Kidney (tissue), 14 donors: ENCODE results near the gene ASTN2. TPM values are rescaled to one million over a fixed set of nuclear protein-coding genes. Genes with fewer than 3 reads are reported as not detected.

Experiments
- DNase-seq, 5 donors: peaks; one replicate each; pipeline ENCODE4 v3.0.0-alpha.2; 2013 to 2020
- FAIRE-seq: peaks from 2 replicates; lab custom pipeline; 2012; peaks lifted over from hg19 to GRCh38; lab: Jason Lieb, UNC
- H3K27ac ChIP-seq, 2 donors: one replicate each; pipeline ENCODE4 v1.7.0; 2013; ENCODE audit warnings: low read depth in 2 of 2, low read length in 2 of 2, inconsistent platforms in 1 of 2
- H3K27me3 ChIP-seq: one replicate; pipeline ENCODE4 v1.7.1; 2013; ENCODE audit warnings: low read length, inconsistent platforms; ENCODE audit not compliant: control insufficient read depth, insufficient read depth
- H3K36me3 ChIP-seq, 3 donors: one replicate each; pipeline versions ENCODE4 v1.7.0 to v1.7.1; 2013; ENCODE audit warnings: low read length in 3 of 3, control low read depth in 1 of 3, inconsistent platforms in 1 of 3; ENCODE audit not compliant: insufficient read depth in 3 of 3, control insufficient read depth in 2 of 3
- H3K4me1 ChIP-seq, 3 donors: one replicate each; pipeline versions ENCODE4 v1.7.0 to v1.7.1; 2013; ENCODE audit warnings: low read length in 3 of 3, inconsistent platforms in 1 of 3, low read depth in 1 of 3; ENCODE audit not compliant: control insufficient read depth in 2 of 3, insufficient read depth in 2 of 3
- H3K4me3 ChIP-seq, 3 donors: one replicate each; pipeline versions ENCODE4 v1.7.0 to v1.8.1; 2013; ENCODE audit warnings: low read length in 3 of 3, control low read depth in 1 of 3, inconsistent platforms in 1 of 3
- H3K9ac ChIP-seq, 3 donors: one replicate each; pipeline versions ENCODE4 v1.7.0 to v1.7.1; 2013; ENCODE audit warnings: low read length in 3 of 3, control low read depth in 1 of 3, inconsistent platforms in 1 of 3
- H3K9me3 ChIP-seq, 3 donors: one replicate each; pipeline versions ENCODE4 v1.7.0 to v1.7.1; 2013; ENCODE audit warnings: low read length in 3 of 3, control low read depth in 1 of 3, inconsistent platforms in 1 of 3; ENCODE audit not compliant: control insufficient read depth in 2 of 3, insufficient read depth in 1 of 3
- CTCF ChIP-seq: IDR thresholded peaks from 3 replicates; pipeline ENCODE4 v1.5.1; 2012; ENCODE audit warnings: mild to moderate bottlenecking, moderate library complexity, borderline replicate concordance; ENCODE audit not compliant: insufficient read depth; ENCODE audit errors: extremely low read depth
- intact Hi-C: fragments of 100-400 bp; cut with DNase I; formaldehyde crosslinking; loops from one replicate; pipeline ENCODE4 v1.11.1; 2022
- polyA plus RNA-seq: library from polyadenylated mRNA; stranded (reverse); fragments of 350-450 nt; fragmentation: Illumina TruSeq; extraction: RNeasy Lipid Tissue Mini Kit (QIAGEN cat#74804); gene quantifications from one replicate; pipeline ENCODE4 v1.2.3, GENCODE V29; 2014; ENCODE audit warnings: low read depth, low replicate concordance; ENCODE audit not compliant: insufficient read depth
- total RNA-seq: library from RNA; stranded (reverse); fragmentation: NEBNext Ultra II Directional; extraction: Animal tissue kit (Norgen Biotek cat#: 25700); gene quantifications from one replicate; pipeline ENCODE4 v1.2.1, GENCODE V29; 2021
- donor health status: control.
- donor health status: control.
- donor health status: control.
- donor health status: control.
- donor health status: control.
- donor health status: DM: yes; HTN: yes; CAD: no.
- donor health status: Normal renal cell carcinoma (clear cell type).

The ASTN2 gene
- total and polyA plus RNA-seq, 2 donors from 2014 or later = 7.6 to 11.5 TPM

- Histone ChIP-seq H3K9ac (no peak overlapping the region), H3K27me3 (no peaks in the 10 kb centered on the region), H3K4me1 (no peaks in the 10 kb centered on the region), H3K4me3 (no peak overlapping the region), H3K27ac (no peak overlapping the region), H3K36me3 (no peaks in the 10 kb centered on the region), H3K9me3 (no peaks in the 10 kb centered on the region)
- no peak for TF ChIP-seq CTCF
- no peak for FAIRE-seq
- DNase-seq = no peak
- intact Hi-C loops = no loop called here
Measured at GRCh38 chr9:117136461-117136860, 278.4 kb downstream of the ASTN2 start.

DNA sequence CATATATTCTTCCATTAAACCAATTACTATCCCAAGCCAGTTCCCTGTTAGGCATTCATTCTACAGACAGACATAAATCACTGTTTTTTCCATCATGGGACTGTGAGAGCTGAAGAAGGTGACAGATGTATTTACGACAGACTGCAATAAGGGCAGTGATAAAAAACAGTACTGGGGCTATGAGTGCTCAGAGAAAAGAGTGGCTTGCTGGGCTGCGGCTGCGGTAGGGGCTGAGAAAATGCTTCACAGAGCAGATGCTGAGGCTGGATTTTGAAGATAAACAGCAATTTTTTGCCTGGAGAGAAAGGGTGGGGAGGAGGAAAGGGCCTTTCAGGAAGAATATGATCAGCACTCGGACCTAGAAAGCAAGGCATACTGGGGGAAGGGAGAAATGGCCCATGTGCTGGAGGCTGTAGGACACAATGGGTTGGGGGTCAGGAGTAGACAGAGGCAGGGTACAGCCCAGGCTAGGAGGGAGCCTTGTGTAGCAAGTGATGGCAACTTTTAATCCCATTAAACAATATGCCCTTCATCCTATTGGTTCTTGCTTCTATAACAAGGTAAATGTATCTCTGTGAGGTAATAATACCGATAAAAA is 279.3 kb downstream of the ASTN2 start:
- DNase-seq (no peak), FAIRE-seq (no peak)
- Histone ChIP-seq H3K9ac (no peak overlapping the region), H3K9me3 (no peaks in the 10 kb centered on the region), H3K27me3 (no peaks in the 10 kb centered on the region), H3K27ac (no peak overlapping the region), H3K4me1 (no peaks in the 10 kb centered on the region), H3K4me3 (no peak overlapping the region), H3K36me3 (no peaks in the 10 kb centered on the region)
- no peak for TF ChIP-seq CTCF
- intact Hi-C loops = no loop called here

DNA sequence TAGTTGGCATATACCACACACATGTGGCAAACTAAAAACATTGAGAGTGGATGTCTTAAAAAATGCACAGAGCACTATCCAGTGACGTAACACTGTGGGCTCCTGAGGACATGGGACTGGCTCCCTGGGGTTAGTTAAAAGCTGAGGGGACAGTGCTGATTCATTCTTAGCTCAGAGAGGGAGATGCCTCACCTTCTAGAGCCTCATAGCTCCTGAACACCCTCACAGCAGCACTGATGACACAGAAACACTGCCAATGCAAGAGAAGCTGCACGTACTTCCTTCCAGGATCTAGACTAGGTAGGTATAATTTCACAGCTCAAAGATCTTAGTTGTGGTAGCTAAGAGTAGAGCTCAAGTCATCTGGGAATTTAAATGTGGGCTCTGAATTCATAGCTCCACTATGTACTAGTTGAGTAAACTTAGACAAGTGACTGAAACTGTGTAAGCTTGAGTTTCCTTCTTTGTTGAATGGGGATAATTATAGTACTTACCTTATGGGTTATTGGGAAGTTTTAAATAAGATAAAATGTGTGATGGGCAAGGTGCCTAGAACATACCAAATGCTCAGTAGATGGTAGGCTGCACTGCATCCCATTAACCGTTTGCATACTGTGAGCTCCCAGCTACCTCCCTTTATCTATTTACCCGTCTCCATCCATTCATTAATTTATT is 279.9 kb downstream of the ASTN2 start:
- FAIRE-seq = no peak
- Histone ChIP-seq H3K4me1 (no peaks in the 10 kb centered on the region), H3K27ac (no peak overlapping the region), H3K27me3 (no peaks in the 10 kb centered on the region), H3K9me3 (no peaks in the 10 kb centered on the region), H3K36me3 (no peaks in the 10 kb centered on the region), H3K9ac (no peak overlapping the region), H3K4me3 (no peak overlapping the region)
- DNase-seq = no peak
- TF ChIP-seq CTCF = no peak
- intact Hi-C loops = no loop called here
